HepG2 (cell line): ENCODE results near the gene GABRR2. TPM values are rescaled to one million over a fixed set of nuclear protein-coding genes. Genes with fewer than 3 reads are reported as not detected.

ENCODE experiments used
- ATAC-seq: fragments of 200-7000 bp; cut with Tn5 transposase; 3 replicates; pipeline ENCODE4 v1.9.1; 2020; ENCODE audit warnings: mild to moderate bottlenecking, moderate library complexity
- BruUV-seq: library from RNA; stranded (reverse); fragments of 400-500 nt; replicated peaks from 2 replicates; lab custom pipeline; 2021; lab: Mats Ljungman, UMichigan
- CTCF ChIA-PET: fragments of 300-600 bp; formaldehyde crosslinking; extraction: SDS; loops from one replicate; lab custom pipeline; 2021; ENCODE audit warnings: low total read pairs, inconsistent platforms, low intra/inter-chr PET ratio; lab: Yijun Ruan, JAX
- POLR2A ChIA-PET: fragments of 350-600 bp; sonication (Branson Sonifier 250); formaldehyde crosslinking; loops from one replicate; lab custom pipeline; 2020; ENCODE audit warnings: antibody characterized with exemption, inconsistent platforms; lab: Yijun Ruan, JAX
- DNase-seq: peaks from one replicate; pipeline ENCODE4 v3.0.0-alpha.2; 2015; ENCODE audit warnings: low spot score
- FAIRE-seq: peaks from 3 replicates; lab custom pipeline; 2011; peaks lifted over from hg19 to GRCh38; lab: Jason Lieb, UNC
- H2AFZ ChIP-seq: one replicate; pipeline ENCODE4 v1.6.1; 2011; ENCODE audit warnings: low read length, inconsistent platforms
- H3K27ac ChIP-seq: fragments of 300-600 bp; 3 replicates; pipeline ENCODE4 v1.8.0; 2011; ENCODE audit warnings: mixed run types, mild to moderate bottlenecking, mixed read lengths, low read length, inconsistent platforms; ENCODE audit not compliant: insufficient read depth; ENCODE audit errors: extremely low read length
- H3K27me3 ChIP-seq, 2 experiments: fragments of 200-600 bp in 1 of 2; 2 replicates in 1 of 2; 3 replicates in 1 of 2; pipeline versions ENCODE4 v1.6.0 to v1.8.0; 2011; ENCODE audit warnings: low read length in 2 of 2, mild to moderate bottlenecking in 2 of 2, moderate library complexity in 2 of 2, inconsistent platforms in 1 of 2; ENCODE audit not compliant: insufficient read depth in 2 of 2, control insufficient read depth in 1 of 2
- H3K36me3 ChIP-seq, 2 experiments: fragments of 200-600 bp in 1 of 2; replicated peaks in 1 of 2; 2 replicates in 1 of 2; 3 replicates in 1 of 2; pipeline versions ENCODE4 v1.5.1 to v1.8.0; 2011; ENCODE audit warnings: low read length in 2 of 2, inconsistent platforms in 1 of 2; ENCODE audit not compliant: insufficient read depth in 2 of 2, control insufficient read depth in 1 of 2
- H3K4me1 ChIP-seq: 2 replicates; pipeline ENCODE4 v1.5.1; 2012; ENCODE audit warnings: low read length, inconsistent platforms; ENCODE audit not compliant: insufficient read depth
- H3K4me2 ChIP-seq: 2 replicates; pipeline ENCODE4 v1.6.0; 2011; ENCODE audit warnings: low read depth, low read length, inconsistent platforms
- H3K4me3 ChIP-seq, 3 experiments: fragments of 200-600 bp in 1 of 3; sonication (generic), shearing (Covaris generic) in 1 of 3; replicated peaks in 1 of 3; 2 replicates each; pipeline ENCODE4 v1.5.1; 2011 to 2016; ENCODE audit warnings: low read length in 3 of 3, inconsistent platforms in 2 of 3, low read depth in 2 of 3, mild to moderate bottlenecking in 2 of 3, control low read depth in 1 of 3, mixed read lengths in 1 of 3; ENCODE audit not compliant: insufficient read depth in 1 of 3
- H3K79me2 ChIP-seq: one replicate; pipeline ENCODE4 v1.6.1; 2011; ENCODE audit warnings: low read length, inconsistent platforms; ENCODE audit not compliant: insufficient read depth
- H3K9ac ChIP-seq: 2 replicates; pipeline ENCODE4 v1.6.0; 2011; ENCODE audit warnings: mild to moderate bottlenecking, low read depth, low read length, inconsistent platforms; ENCODE audit not compliant: insufficient read depth
- H3K9me3 ChIP-seq: 2 replicates; pipeline ENCODE4 v1.5.1; 2012; ENCODE audit warnings: mild to moderate bottlenecking, low read length
- H4K20me1 ChIP-seq: 2 replicates; pipeline ENCODE4 v1.6.0; 2011; ENCODE audit warnings: inconsistent platforms, mild to moderate bottlenecking, low read length, moderate library complexity; ENCODE audit not compliant: insufficient read depth
- AHR ChIP-seq: IDR thresholded peaks from 2 replicates; pipeline ENCODE4 v1.6.1; 2018; ENCODE audit warnings: missing genetic modification reagents, missing compliant biosample characterization
- BORCS8-MEF2B ChIP-seq: sonication (generic); formaldehyde crosslinking; IDR thresholded peaks from 2 replicates; pipeline ENCODE4 v1.8.0; 2022; ENCODE audit warnings: mild to moderate bottlenecking, missing genetic modification reagents
- CREM ChIP-seq, 2 experiments: sonication (generic) in 1 of 2; formaldehyde crosslinking in 1 of 2; IDR thresholded peaks; 2 replicates each; pipeline versions ENCODE4 v1.4.0 to v1.6.1; 2016 to 2020; ENCODE audit warnings: antibody characterized with exemption in 1 of 2, mild to moderate bottlenecking in 1 of 2, missing genetic modification reagents in 1 of 2
- MATR3 ChIP-seq: sonication (generic); formaldehyde crosslinking; IDR thresholded peaks from 2 replicates; pipeline ENCODE4 v1.4.0; 2020; ENCODE audit warnings: missing genetic modification reagents
- MED13 ChIP-seq: sonication (generic); formaldehyde crosslinking; IDR thresholded peaks from 2 replicates; pipeline ENCODE4 v1.5.0; 2020; ENCODE audit warnings: missing genetic modification reagents
- PITX1 ChIP-seq: sonication (generic); formaldehyde crosslinking; IDR thresholded peaks from 2 replicates; pipeline ENCODE4 v1.5.1; 2020; ENCODE audit warnings: mild to moderate bottlenecking, missing genetic modification reagents
- SAFB2 ChIP-seq: sonication (generic); formaldehyde crosslinking; IDR thresholded peaks from 2 replicates; pipeline ENCODE4 v1.5.1; 2020; ENCODE audit warnings: missing genetic modification reagents, low read depth, mild to moderate bottlenecking, borderline replicate concordance
- SALL2 ChIP-seq: sonication (generic); formaldehyde crosslinking; IDR thresholded peaks from 2 replicates; pipeline ENCODE4 v1.8.1; 2023; ENCODE audit warnings: mild to moderate bottlenecking, missing genetic modification reagents, inconsistent platforms
- SMC3 ChIP-seq: IDR thresholded peaks from 2 replicates; pipeline ENCODE4 v1.6.1; 2011; ENCODE audit warnings: low read length, improper control_type of control experiment
- SP4 ChIP-seq: sonication (generic); formaldehyde crosslinking; IDR thresholded peaks from 2 replicates; pipeline ENCODE4 v1.8.1; 2023; ENCODE audit warnings: mild to moderate bottlenecking, missing genetic modification reagents
- SRSF4 ChIP-seq: fragments of 200-400 bp; formaldehyde crosslinking; IDR thresholded peaks from one replicate; pipeline ENCODE4 v1.6.1; 2018; ENCODE audit warnings: mild to moderate bottlenecking, low read depth, low read length, moderate library complexity; ENCODE audit not compliant: poor library complexity, severe bottlenecking
- STAG1 ChIP-seq: sonication (generic); formaldehyde crosslinking; IDR thresholded peaks from 2 replicates; pipeline ENCODE4 v1.4.0; 2020; ENCODE audit warnings: missing genetic modification reagents
- TCF7 ChIP-seq: sonication (generic); IDR thresholded peaks from 2 replicates; pipeline ENCODE4 v1.6.1; 2016; ENCODE audit warnings: antibody characterized with exemption, low read depth
- ZEB1 ChIP-seq: IDR thresholded peaks from 2 replicates; pipeline ENCODE4 v1.6.1; 2012; ENCODE audit warnings: mild to moderate bottlenecking, low read depth, inconsistent platforms; ENCODE audit not compliant: insufficient replicate concordance
- ZNF121 ChIP-seq: sonication (generic); formaldehyde crosslinking; IDR thresholded peaks from 2 replicates; pipeline ENCODE4 v1.5.0; 2020; ENCODE audit warnings: mild to moderate bottlenecking, missing genetic modification reagents
- ZNF274 ChIP-seq: sonication (generic); formaldehyde crosslinking; IDR thresholded peaks from 2 replicates; pipeline ENCODE4 v1.5.1; 2020; ENCODE audit warnings: mild to moderate bottlenecking, missing genetic modification reagents
- ZNF33B ChIP-seq: sonication (generic); formaldehyde crosslinking; IDR thresholded peaks from 2 replicates; pipeline ENCODE4 v1.5.1; 2020; ENCODE audit warnings: mild to moderate bottlenecking, missing genetic modification reagents
- ZNF780A ChIP-seq: sonication (generic); formaldehyde crosslinking; IDR thresholded peaks from 2 replicates; pipeline ENCODE4 v1.8.0; 2022; ENCODE audit warnings: mild to moderate bottlenecking, missing genetic modification reagents, moderate library complexity
- ZNF839 ChIP-seq: sonication (generic); formaldehyde crosslinking; IDR thresholded peaks from 2 replicates; pipeline ENCODE4 v1.4.0; 2020; ENCODE audit warnings: missing genetic modification reagents, mild to moderate bottlenecking, borderline replicate concordance
- ZSCAN31 ChIP-seq: sonication (generic); formaldehyde crosslinking; IDR thresholded peaks from 2 replicates; pipeline ENCODE4 v1.5.0; 2020; ENCODE audit warnings: low read depth, mild to moderate bottlenecking, missing genetic modification reagents
- WGBS: methylation state at CpG from one replicate; pipeline ENCODE4 v1.1.6; 2017; ENCODE audit warnings: low lambda C conversion rate; 5-methylcytosine and 5-hydroxymethylcytosine counted together
- in situ Hi-C: cut with HindIII; loops from 2 replicates; pipeline ENCODE4 v1.10.0; 2017; ENCODE audit warnings: low pct_unique_long_range_greater_than_20kb; ENCODE audit not compliant: extremely low pct_ligation_motif_present
- intact Hi-C: fragments of 100-400 bp; cut with micrococcal nuclease; formaldehyde crosslinking; loops from one replicate; pipeline ENCODE4 v1.10.0; 2022; ENCODE audit not compliant: unreplicated experiment
- polyA plus RNA-seq, 8 experiments: library from polyadenylated mRNA; depleted of rRNA in 3 of 8; stranded (reverse) in 7 of 8; unstranded in 1 of 8; fragments of >200 nt; fragmentation: Illumina TruSeq in 4 of 8; extraction: Trizol in 4 of 8; gene quantifications; 2 replicates each; pipeline versions ENCODE4 v1.2.1 to v1.2.3, GENCODE V29; 2011 to 2016; ENCODE audit warnings: low read depth in 4 of 8, missing spikeins in 1 of 8, mixed read lengths in 1 of 8; ENCODE audit not compliant: insufficient read depth in 1 of 8
- total RNA-seq, 5 experiments: library from RNA; depleted of rRNA; stranded (reverse); fragments of >200 nt; fragmentation: Illumina TruSeq; extraction: Trizol; gene quantifications; 2 replicates each; pipeline ENCODE4 v1.2.3, GENCODE V29; 2016; ENCODE audit warnings: low read depth in 1 of 5
- TF ChIP-seq, protein P1 (sequence below): sonication (generic); formaldehyde crosslinking; IDR thresholded peaks from 2 replicates; pipeline ENCODE4 v1.5.1; 2020; ENCODE audit warnings: mild to moderate bottlenecking, moderate library complexity, missing genetic modification reagents
- TF ChIP-seq, protein P2 (sequence below): sonication (generic); formaldehyde crosslinking; IDR thresholded peaks from 2 replicates; pipeline ENCODE4 v1.5.0; 2020; ENCODE audit warnings: mild to moderate bottlenecking, missing genetic modification reagents, moderate library complexity

The GABRR2 gene
- total and polyA plus RNA-seq, 2 of the 13 experiments (the other 11 are each of a cell fraction or from before 2014, with no cell fraction given): 0.13 TPM; not detected in 1

DNA sequence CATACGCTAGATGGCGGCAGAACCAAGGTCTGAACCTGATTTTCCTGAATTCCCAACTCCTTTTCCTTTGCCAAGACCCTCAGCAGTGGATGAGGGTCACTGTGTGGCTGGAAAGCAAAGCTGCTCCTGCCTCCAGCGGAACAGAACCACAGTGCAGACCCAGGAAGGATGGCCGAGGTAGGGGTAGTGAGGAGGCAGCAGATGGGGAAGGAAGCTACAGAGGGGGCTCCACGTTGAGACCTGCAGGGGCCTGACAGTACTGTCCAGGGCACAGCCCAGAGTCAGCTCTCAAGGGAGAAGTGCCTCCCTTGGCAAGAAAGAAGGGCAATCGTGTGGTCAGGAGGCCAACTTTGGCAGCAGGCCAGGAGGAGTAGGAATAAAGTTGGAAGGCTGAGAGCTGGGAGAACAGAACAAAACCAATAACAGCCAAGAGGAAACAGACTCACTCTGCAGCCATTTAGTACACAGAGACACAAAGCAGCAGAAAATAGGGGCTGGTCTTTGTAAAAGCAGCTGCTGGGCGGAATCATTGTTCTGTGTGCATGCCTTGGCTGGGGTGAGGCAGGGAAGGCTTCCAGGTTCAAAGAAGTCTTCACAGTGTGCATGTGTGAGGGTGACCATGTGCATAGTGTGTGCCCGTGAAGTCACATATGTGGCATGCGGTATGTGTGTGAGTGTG lies 3.1 kb downstream of the GABRR2 start:
- BruUV-seq: no TSS peak
- in situ Hi-C loops: loop anchor here (5.0 kb wide), 1 partner anchor 60 kb away; no protein-coding TSS in a partner anchor
- TF ChIP-seq, protein P1, sequence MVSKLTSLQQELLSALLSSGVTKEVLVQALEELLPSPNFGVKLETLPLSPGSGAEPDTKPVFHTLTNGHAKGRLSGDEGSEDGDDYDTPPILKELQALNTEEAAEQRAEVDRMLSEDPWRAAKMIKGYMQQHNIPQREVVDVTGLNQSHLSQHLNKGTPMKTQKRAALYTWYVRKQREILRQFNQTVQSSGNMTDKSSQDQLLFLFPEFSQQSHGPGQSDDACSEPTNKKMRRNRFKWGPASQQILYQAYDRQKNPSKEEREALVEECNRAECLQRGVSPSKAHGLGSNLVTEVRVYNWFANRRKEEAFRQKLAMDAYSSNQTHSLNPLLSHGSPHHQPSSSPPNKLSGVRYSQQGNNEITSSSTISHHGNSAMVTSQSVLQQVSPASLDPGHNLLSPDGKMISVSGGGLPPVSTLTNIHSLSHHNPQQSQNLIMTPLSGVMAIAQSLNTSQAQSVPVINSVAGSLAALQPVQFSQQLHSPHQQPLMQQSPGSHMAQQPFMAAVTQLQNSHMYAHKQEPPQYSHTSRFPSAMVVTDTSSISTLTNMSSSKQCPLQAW: 0 out of 2 replicates have a peak, but pooled peaks have one; percentile 2
- TF ChIP-seq AHR (CRISPR knock-in tag) (no peak), STAG1 (CRISPR knock-in tag) (peak; percentile 90), SAFB2 (CRISPR knock-in tag) (no peak), ZNF839 (CRISPR knock-in tag) (0 out of 2 replicates have a peak, but pooled peaks have one; percentile 15), MATR3 (CRISPR knock-in tag) (no peak), SP4 (CRISPR knock-in tag) (0 out of 2 replicates have a peak, but pooled peaks have one; percentile 4), ZEB1 (no peak), ZNF274 (CRISPR knock-in tag) (peak; percentile 86), SMC3 (peak; percentile 14; the same call in 1 of the 2 replicates), ZNF121 (peak; percentile 77), PITX1 (no peak), CREM (IDR thresholded peaks at IDR 0.05) (no peak), CREM (CRISPR knock-in tag; IDR thresholded peaks at IDR 0.05) (no peak), SRSF4 (no peak), ZNF780A (no peak), TCF7 (no peak), ZNF33B (CRISPR knock-in tag) (0 out of 2 replicates have a peak, but pooled peaks have one; percentile 50), SALL2 (CRISPR knock-in tag) (no peak), BORCS8-MEF2B (CRISPR knock-in tag) (0 out of 2 replicates have a peak, but pooled peaks have one; percentile 18), ZSCAN31 (CRISPR knock-in tag) (0 out of 2 replicates have a peak, but pooled peaks have one; percentile 19), MED13 (CRISPR knock-in tag) (no peak)
- TF ChIP-seq, protein P2, sequence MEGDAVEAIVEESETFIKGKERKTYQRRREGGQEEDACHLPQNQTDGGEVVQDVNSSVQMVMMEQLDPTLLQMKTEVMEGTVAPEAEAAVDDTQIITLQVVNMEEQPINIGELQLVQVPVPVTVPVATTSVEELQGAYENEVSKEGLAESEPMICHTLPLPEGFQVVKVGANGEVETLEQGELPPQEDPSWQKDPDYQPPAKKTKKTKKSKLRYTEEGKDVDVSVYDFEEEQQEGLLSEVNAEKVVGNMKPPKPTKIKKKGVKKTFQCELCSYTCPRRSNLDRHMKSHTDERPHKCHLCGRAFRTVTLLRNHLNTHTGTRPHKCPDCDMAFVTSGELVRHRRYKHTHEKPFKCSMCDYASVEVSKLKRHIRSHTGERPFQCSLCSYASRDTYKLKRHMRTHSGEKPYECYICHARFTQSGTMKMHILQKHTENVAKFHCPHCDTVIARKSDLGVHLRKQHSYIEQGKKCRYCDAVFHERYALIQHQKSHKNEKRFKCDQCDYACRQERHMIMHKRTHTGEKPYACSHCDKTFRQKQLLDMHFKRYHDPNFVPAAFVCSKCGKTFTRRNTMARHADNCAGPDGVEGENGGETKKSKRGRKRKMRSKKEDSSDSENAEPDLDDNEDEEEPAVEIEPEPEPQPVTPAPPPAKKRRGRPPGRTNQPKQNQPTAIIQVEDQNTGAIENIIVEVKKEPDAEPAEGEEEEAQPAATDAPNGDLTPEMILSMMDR: peak; percentile 95

More for the DNA sequence above, 3.1 kb downstream of the GABRR2 start:
- ATAC-seq: peak; percentile 83
- Histone ChIP-seq H4K20me1 (no peaks in the 10 kb centered on the region), H3K9ac (no peak overlapping the region), H3K4me1 (peaks cover 18% of the 10 kb centered on the region), H3K9me3 (no peaks in the 10 kb centered on the region), H3K27ac (no peak overlapping the region), H3K4me3 (peak overlapping the region in 1 of 3 experiments; percentile 52; a peak in 1 of 6 replicates), H2AFZ (no peak overlapping the region), H3K4me2 (peak overlapping the region; percentile 73), H3K79me2 (no peaks in the 10 kb centered on the region), H3K36me3 (no peaks in the 10 kb centered on the region), H3K27me3 (0 out of 5 replicates have a peak, but pooled peaks cover 0 to 4% of the 10 kb centered on the region in 2 experiments)
- POLR2A ChIA-PET: interaction anchor here (0.9 kb wide), 2 partner anchors 13 to 41 kb away, joined by 3 read pairs; partner anchors contain the start of gene UBE2J1
- intact Hi-C loops: loop anchor here (1.0 kb wide), 2 partner anchors 57 to 298 kb away; no protein-coding TSS in a partner anchor
- peak; percentile 88 for FAIRE-seq
- peak; percentile 40 for DNase-seq
- WGBS: 35% methylated on average over 9 of the region's 9 CpGs
- CTCF ChIA-PET: interaction anchor here (1.3 to 2.1 kb wide), 3 partner anchors 57 to 64 kb away, joined by 3 to 10 read pairs (median 4); no protein-coding TSS in a partner anchor
